Measurements from ENCODE around the gene CWF19L2.

Gene CWF19L2

DNA sequence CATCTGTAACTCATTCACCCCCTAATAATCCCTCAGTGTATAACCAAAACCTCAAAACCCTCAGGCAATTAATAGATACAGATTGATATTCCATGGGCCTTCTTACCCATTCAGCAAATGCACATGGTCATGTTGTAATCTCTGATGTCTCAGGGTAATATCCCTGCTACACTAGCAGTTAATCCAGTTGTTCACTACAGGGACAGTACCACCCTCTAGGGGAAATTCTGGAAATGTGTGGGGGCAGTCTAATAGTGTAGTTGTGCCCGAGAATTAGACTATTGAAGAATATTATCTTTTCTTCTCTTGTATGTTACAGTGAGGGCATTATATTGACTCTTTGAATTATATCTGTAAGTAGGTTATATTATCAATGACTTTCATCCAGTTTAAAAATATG is 175.4 kb downstream of the CWF19L2 start:
- DNase-seq = no peak

Data from activated CD4-positive, alpha-beta T cell treated with anti-CD3 and anti-CD28 coated beads, Interleukin-2, amount 50 U/mL, for 16 hours (primary cell).